ENCODE data around the gene COPE.
"Not testable (repeated sequence)": the region's sequence is repeated elsewhere in the genome, so short reads cannot be mapped to it uniquely, and the experiment has no call there.

The COPE gene

GRCh38 chr19:18906605-18907519, 12.3 kb downstream of the COPE start:
- no peak overlapping the region for H3K27ac ChIP-seq
- TF ChIP-seq CTCF (conservative IDR thresholded peaks at IDR 0.05) (no peak), ZFX (IDR thresholded peaks at IDR 0.05) (no peak)

- TF ChIP-seq ZFX (IDR thresholded peaks at IDR 0.05) (no peak), CTCF (conservative IDR thresholded peaks at IDR 0.05) (no peak)
- H3K27ac ChIP-seq: no peak overlapping the region
Measured at GRCh38 chr19:18905513-18906236, 13.5 kb downstream of the COPE start.

GRCh38 chr19:18905058-18905456, 14.1 kb downstream of the COPE start:
- TF ChIP-seq CTCF (conservative IDR thresholded peaks at IDR 0.05): no peak
- TF ChIP-seq ZFX (IDR thresholded peaks at IDR 0.05): no peak
- H3K27ac ChIP-seq: no peak overlapping the region

GRCh38 chr19:18904334-18905057, 14.7 kb downstream of the COPE start:
- TF ChIP-seq ZFX (IDR thresholded peaks at IDR 0.05): no peak
- TF ChIP-seq CTCF (conservative IDR thresholded peaks at IDR 0.05): no peak
- no peak overlapping the region for H3K27ac ChIP-seq

- TF ChIP-seq ZFX (IDR thresholded peaks at IDR 0.05) (no peak), CTCF (conservative IDR thresholded peaks at IDR 0.05) (no peak)
- H3K27ac ChIP-seq: no peak overlapping the region
Measured at GRCh38 chr19:18903156-18904037, 15.8 kb downstream of the COPE start.

- H3K27ac ChIP-seq: not testable (repeated sequence)
Measured at GRCh38 chr19:18902519-18902918, 16.7 kb downstream of the COPE start.

- TF ChIP-seq ZFX (IDR thresholded peaks at IDR 0.05) (no peak), CTCF (conservative IDR thresholded peaks at IDR 0.05) (no peak)
- no peak overlapping the region for H3K27ac ChIP-seq
Measured at GRCh38 chr19:18901491-18901890, 17.7 kb downstream of the COPE start.

Data from C4-2B (cell line).